H7 (cell line): ENCODE measurements around the gene RITA1. TPM values are rescaled to one million over a fixed set of nuclear protein-coding genes. Genes with fewer than 3 reads are reported as not detected.
A peak's percentile ranks its signal among the peaks of the same experiment; 100 is the strongest.

Experiments
- DNase-seq: peaks from one replicate; pipeline ENCODE4 v3.0.0; 2012
- H3K27me3 ChIP-seq: 2 replicates; pipeline ENCODE4 v1.6.0; 2011; ENCODE audit warnings: mild to moderate bottlenecking, low read length; ENCODE audit not compliant: control insufficient read depth, insufficient read depth
- H3K36me3 ChIP-seq: replicated peaks from 2 replicates; pipeline ENCODE4 v1.5.1; 2011; ENCODE audit warnings: low read length; ENCODE audit not compliant: control insufficient read depth, insufficient read depth
- H3K4me3 ChIP-seq: 2 replicates; pipeline ENCODE4 v1.5.1; 2011; ENCODE audit warnings: low read depth, mild to moderate bottlenecking, control low read depth, low read length, moderate library complexity; ENCODE audit not compliant: insufficient read depth
- total RNA-seq: library from RNA; depleted of rRNA; stranded (reverse); fragments of >200 nt; shearing (Covaris generic); gene quantifications from 2 replicates; pipeline ENCODE4 v1.2.3, GENCODE V29; 2014

Gene RITA1
- total RNA-seq, 1 experiment from 2014 or later = 42.3 TPM

DNA sequence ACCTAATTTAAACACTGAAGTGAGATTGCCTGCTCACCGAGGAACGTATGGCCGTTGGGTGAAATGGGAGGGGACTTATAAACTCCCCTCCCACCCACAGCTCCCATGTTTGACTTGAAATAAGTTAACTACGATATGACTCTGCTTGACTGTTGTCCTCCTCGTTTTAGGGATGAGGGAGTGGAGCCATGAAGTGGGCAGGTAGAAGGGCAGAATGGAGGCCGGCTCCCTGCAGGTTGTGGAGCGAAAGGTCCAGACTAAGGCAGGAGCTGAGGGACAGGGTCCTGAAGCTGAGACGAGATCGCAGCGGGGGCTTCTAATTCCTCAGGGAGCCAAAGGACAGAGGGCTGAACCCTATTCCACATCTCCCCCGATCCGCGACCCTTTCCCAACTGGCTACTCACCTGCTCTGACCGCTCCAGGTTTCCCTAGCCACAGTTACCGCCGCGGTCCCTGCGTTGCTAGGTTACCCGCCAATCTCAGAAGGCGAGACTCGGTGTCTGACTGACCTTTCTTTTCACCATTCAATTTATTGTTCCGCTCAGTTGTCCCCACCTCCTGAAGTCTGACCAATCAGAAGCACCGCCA lies 35.2 kb downstream of the RITA1 start:
- no peak for DNase-seq
- Histone ChIP-seq H3K27me3 (no peaks in the 10 kb centered on the region), H3K4me3 (peak overlapping the region; percentile 49)

DNA sequence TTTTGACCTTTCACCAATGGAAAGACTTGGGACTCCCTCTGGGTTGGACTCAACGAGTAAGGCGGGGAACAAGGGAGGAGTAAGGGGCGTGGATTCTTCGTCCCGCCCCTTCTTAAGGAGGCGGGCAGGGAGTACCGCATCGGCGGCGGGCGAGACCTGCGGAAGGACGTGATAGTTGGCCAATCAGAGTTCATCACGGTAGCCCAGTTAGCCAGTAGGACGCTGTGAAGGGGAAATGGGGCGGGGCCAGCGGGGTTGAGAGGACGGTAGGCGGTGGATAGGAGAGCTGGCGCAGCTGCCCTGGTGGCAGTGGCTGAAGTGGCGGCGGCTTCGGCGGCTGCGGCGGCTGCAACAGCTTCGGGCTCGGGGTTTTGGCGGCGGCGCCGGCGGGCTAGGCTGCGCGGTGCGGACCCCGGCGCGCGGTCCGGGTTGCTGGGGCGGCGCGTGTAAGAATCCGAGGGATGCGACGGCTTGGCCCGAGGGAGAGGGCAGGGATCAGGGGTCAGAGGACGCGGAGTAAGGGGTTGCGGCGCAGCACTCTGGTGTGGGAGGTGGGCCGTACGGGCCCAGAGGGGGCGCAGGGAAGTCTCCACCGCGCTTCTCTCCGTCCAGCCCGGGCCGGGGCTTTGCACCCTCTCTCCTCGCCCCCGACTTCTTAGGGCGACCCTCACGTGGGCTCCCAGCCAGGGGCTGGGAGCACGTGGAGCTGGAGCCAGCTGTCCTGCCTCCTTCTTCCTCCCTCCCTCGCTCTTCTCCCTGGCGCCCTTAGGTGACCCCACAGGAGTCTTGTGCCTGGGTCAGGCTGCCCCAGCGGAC lies 35.9 kb downstream of the RITA1 start, which contains the start of gene TPCN1:
Gene TPCN1 (plus strand): TSS at position 284 of the 816 bp plus-strand sequence. CDS start 5,389 bp downstream, outside the sequence.
- H3K27me3 ChIP-seq = no peaks in the 10 kb centered on the region
- peak; percentile 98 for DNase-seq
- H3K36me3 ChIP-seq = no peaks in the 10 kb centered on the region
- H3K4me3 ChIP-seq = peak within 1 kb of the TSS; percentile 93

More for the DNA sequence above, 35.2 kb downstream of the RITA1 start:
- no peaks in the 10 kb centered on the region for H3K36me3 ChIP-seq

DNA sequence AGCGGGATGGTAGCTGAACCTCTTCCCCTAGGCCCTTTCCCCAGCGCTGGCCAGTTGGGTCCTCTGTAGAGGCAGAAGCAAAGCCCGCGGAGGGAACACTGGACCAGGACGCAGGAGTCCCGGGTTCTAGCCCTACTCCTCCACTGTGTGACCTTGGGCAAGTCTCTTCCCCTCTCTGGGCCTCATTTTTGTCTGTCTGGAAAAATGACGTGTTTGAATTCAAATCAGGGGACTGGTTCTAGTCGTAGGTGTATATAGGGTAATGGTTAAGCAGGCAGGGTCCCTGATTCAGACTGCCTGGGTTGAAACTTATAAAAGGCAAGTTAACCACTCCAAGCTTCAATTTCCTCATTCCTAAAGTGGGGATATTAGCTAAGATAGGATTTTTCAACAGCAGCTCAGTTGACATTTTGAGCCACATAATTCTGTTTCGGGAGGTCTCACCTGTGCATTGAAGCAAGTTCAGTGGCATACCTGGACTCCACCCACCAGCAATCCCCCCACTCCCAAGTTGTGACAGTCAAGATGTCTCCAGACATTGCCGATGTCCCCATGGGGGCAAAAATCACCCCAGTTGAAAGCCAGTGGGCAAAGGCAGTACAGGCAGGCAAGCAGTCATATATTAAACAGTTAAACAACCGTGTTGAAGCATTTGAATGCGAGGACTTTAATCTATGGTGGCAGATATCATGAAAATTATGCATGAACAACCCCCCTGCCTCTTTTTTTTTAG lies 36.6 kb downstream of the RITA1 start:
- DNase-seq = no peak
- peak overlapping the region; percentile 93 for H3K4me3 ChIP-seq

DNA sequence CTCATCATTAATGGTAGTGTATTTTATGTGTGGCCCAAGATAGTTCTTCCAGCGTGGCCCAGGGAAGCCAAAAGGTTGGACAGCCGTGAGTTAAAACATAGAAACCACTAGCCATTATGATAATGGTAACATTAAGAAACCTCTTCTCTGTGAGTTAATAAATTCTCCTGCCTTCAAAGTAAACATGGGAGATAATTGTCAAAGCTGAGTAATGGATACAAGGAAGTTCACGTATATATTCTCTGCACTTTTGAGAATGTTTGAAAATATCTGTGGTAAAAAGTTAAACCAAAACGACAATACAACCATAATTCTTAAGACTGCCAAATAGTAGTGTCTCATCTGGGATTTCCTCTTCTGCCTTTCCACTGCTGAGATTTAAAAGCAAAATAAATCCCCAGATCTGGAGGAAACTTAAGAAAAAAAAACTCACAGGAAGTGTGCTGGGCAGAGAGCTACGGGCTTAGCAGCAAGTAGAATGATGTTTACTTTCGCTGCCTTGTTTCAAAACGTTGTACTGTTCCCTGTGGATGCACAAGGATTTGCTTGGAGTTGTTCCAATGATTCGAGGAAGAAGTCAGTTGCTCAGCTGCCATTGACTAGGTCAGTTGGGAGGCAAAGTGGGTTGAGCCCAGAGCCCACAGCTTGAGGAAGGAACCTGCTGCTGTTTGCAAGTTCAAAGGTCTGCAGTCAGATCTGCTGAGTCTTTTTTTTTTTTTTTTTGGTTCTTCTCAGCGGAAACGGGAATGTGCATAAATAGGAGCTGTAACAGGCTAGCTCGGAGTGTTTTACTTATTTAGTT lies 37.4 kb downstream of the RITA1 start:
- no peaks in the 10 kb centered on the region for H3K27me3 ChIP-seq
- no peak overlapping the region for H3K4me3 ChIP-seq
- H3K36me3 ChIP-seq = peaks cover 6% of the 10 kb centered on the region
- DNase-seq = peak; percentile 50

More for the DNA sequence above, 36.6 kb downstream of the RITA1 start:
- Histone ChIP-seq H3K27me3 (no peaks in the 10 kb centered on the region), H3K36me3 (peaks cover 3% of the 10 kb centered on the region)

DNA sequence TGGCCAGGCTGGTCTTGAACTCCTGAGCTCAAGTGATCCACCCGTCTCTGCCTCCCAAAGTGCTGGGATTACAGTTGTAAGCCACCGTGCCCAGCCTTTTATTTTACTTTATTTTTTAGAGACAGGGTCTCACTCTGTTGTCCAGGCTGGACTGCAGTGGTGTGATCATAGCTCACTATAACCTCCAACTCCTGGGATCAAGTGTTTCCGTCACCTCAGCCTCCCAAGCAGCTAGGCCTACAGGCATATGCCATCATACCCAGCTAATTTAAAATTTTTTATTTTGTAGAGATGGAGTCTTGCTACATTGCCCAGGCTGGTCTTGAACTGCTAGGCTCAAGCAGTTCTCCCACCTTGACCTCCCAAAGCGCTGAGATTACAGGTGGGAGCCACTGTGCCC lies 39.4 kb downstream of the RITA1 start:
- Histone ChIP-seq H3K27me3 (no peaks in the 10 kb centered on the region), H3K36me3 (peaks cover 7% of the 10 kb centered on the region), H3K4me3 (no peak overlapping the region)
- no peak for DNase-seq

DNA sequence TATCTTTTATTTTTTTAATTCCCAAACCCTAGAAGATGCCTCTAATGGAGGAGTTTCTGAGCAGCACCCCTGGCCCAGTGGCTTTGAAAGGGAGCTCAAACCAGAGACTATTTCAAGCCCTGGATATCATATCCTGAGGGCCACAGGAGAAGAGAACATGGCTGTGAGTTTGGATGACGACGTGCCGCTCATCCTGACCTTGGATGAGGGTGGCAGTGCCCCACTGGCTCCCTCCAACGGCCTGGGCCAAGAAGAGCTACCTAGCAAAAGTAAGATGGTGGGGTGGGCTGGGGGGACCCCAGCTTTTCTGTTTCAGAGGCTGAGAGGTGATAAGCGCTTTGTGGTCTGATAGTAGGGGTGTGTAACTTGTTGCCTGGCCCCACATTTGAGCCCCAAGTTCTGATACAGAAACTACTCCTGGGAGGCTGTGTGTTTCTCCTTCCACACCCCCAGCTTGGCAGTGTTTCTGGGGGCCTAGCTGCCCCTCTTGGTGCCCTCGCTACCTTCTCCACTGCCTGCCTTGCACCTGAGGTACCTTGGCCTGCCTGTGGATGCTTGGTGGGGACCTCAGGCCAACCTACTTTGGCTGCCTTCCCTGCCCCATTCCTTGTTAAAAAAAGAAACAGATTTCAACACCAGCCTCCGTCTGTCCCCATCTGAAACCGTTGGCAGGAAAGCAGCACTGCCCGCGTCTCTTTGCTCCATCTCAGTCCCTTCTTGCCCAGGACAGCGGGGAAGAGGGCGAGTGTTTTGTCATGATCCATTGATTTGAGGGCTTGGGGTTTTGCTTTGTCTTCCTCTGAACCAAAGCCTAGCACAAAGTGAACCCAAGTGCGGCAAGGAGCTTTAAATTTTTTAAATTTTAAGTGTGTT lies 41.4 kb downstream of the RITA1 start:
- Histone ChIP-seq H3K36me3 (peaks cover 12% of the 10 kb centered on the region), H3K27me3 (no peaks in the 10 kb centered on the region), H3K4me3 (no peak overlapping the region)
- DNase-seq = no peak

DNA sequence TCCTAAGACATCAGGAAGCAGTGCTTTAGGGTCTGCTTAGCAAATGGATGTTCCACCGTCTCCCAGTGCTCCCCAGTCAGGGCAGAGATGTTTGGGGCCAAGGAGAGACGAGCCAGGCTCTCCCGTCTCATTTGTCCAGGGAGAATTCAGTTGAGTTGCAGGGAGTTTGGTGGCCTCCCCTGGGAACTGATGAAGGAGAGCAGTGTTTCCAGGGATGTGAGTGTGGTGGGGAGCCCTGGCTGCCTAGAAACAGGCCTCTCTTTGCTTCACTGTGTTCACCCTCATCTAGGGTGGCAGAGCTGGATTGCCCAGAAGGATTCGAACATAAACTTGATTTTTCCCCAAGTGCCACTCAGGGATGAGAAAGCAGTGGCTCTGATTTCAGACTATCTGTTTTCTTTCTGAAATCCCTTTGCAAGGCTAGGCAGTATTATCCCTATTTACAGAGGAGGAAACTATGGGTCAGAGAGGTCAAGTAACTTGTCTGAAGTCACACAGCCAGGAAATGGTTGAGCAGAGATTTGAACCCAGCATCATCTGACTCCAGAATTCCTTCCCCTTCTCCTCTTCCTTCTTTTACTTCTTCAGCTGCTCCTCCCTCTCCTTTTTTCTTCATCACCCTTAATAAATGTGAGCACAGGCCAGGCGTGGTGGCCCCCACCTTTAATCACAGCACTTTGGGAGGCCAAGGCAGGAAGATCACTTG lies 42.3 kb downstream of the RITA1 start:
- DNase-seq = no peak
- H3K4me3 ChIP-seq = no peak overlapping the region
- peaks cover 17% of the 10 kb centered on the region for H3K36me3 ChIP-seq
- H3K27me3 ChIP-seq = no peaks in the 10 kb centered on the region

DNA sequence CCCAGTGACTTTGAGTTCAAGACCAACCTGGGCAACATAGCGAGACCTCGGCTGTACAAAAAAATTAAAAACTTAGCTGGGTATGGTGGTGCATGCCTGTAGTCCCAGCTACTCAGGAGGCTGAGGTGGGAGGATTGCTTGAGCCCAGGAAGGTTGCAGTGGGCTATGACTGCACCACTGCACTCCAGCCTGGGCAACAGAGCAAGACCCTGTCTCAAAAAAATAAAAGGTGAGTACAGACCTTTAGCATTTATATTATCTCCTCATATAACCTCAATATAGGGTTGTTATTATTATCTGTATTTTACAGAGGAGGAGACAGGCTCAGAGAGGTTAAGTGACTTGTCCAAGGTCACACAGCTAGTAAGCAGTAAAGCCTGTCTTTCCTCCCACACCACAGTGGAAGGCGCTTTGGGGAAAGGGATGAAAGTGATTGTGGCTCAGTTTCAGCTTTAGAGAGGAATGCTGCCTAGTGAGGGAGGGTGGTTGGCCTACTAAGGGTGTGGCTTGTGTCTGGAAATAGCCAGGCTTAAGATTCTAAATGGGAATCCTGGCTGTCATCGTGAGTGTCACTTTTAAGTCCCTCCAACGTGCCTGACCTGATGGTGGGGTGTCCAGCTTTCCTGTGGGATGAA lies 43.0 kb downstream of the RITA1 start:
- Histone ChIP-seq H3K27me3 (no peaks in the 10 kb centered on the region), H3K4me3 (no peak overlapping the region), H3K36me3 (peaks cover 17% of the 10 kb centered on the region)
- no peak for DNase-seq

DNA sequence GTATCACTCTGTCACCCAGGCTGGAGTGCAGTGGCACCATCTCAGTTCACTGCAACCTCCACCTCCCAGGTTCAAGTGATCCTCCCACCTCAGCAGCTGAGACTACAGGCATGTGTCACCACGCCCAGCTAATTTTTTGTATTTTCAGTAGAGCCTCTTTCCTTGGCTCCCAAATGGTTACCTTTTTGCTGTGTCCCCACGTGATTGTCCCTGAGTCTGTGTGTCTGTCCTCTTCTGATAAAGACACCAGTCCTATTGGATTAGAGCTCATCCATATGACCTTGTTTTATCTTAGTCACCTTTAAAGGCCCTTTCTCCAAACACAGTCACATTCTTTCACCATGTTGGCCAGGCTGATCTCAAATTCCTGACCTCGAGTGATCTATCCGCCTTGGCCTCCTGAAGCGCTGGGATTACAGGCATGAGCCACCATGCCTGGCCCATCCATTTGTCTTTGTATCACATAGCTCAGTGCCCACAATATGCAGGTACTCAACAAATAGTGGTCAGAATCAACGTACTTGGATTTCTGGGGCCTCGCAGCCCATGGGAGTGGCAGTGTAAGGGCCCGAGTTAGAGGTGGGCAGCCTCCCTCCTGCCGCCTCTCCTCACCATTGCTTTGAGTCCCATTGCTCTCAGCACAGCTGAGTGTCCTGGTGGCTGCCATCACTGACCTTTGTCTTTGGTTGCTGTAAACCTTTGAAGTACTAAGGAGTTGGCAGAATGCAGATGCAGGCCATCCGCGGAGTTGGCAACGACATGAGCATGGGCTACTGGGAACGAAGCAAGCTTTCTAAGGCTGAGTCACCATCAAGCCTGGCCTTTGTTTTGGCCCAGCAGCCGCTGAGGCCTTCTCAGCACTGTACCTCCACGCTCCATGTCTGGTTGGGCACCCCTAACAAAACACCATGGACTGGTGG lies 45.1 kb downstream of the RITA1 start:
- H3K36me3 ChIP-seq = peaks cover 17% of the 10 kb centered on the region
- no peak overlapping the region for H3K4me3 ChIP-seq
- DNase-seq = no peak
- H3K27me3 ChIP-seq = no peaks in the 10 kb centered on the region

DNA sequence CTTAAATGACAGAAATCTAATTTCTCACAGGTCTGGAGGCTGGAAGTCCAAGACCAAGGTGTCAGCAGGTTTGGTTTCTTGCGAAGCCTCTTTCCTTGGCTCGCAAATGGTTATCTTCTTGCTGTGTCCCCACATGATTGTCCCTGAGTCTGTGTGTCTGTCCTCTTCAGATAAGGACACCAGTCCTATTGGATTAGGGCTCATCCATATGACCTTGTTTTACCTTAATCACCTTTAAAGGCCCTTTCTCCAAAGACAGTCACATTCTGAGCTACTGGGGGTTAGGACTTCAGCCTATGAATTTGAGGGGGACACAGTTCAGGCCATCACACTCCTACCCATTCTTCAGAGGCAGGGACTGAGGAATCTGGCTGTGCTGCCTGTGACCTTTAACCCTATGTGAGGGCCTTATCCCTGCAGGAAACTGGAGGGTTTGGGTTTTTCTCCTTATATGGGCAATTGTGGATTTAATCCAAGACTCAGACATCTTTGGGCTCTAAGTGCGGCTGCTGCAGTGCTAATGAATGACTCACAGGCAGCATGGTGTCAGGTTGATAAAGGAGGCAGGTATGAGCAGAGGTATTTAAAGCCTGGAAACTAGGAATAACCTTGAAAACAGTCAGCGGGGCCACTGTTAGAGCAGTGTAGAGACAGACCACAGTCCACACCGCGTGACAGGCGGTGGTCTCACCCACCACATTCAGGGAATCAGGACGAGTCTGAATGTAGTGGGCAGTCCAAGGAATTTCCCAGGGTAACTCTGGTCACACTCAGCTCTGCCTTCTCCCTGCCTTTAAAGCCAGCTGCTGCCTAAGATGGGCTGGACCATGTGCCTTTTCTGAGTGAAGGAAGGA lies 45.9 kb downstream of the RITA1 start:
- H3K27me3 ChIP-seq = no peaks in the 10 kb centered on the region
- peaks cover 17% of the 10 kb centered on the region for H3K36me3 ChIP-seq
- no peak overlapping the region for H3K4me3 ChIP-seq
- DNase-seq = no peak

DNA sequence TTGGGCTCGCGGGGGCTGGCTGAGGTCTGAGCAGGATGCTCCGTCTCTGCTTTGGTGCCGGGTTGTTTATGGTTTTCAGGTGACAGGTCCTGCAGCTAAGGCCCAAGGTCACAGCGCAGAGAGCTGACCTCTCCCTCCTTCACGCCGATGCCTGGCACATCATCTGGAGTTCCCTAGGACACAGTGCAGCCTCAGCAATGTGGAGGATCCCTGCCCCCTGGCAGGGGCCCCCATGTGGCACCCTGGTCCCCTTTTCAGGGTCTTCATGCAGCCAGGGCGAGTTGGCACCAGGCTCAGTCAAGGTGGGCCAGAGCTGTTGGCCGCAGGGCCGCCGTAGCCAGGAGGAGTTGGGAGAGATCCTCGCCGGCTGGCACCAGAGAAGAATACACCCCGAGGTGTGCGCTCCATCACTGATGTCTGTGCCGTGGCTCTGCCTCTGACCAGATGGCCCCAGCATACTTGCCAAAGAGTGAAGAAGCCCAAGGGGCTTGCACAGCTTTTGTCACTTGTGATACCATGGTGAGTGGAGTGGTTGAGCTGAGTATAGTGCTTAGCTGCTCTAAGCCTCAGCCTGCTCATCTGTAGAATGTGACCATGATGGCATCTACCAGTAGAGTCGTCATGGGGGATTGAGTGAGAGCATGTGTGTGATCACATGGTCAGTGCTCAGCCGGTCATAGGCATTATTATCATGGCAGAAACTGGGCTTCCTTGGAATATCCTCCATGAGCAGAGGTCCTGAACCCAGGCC lies 46.7 kb downstream of the RITA1 start:
- Histone ChIP-seq H3K36me3 (peaks cover 15% of the 10 kb centered on the region), H3K4me3 (no peak overlapping the region), H3K27me3 (no peaks in the 10 kb centered on the region)
- DNase-seq = no peak
